H1 (cell line): ENCODE measurements around the gene LSM14B. TPM values are rescaled to one million over a fixed set of nuclear protein-coding genes. Genes with fewer than 3 reads are reported as not detected.

Experiments used
- CTCF ChIA-PET: fragments of 300-600 bp; sonication (Branson Sonifier 250); formaldehyde crosslinking; loops from one replicate; lab custom pipeline; 2021; ENCODE audit not compliant: partially characterized antibody; lab: Charles Lee
- POLR2A ChIA-PET: fragments of 300-600 bp; sonication (Branson Sonifier 250); formaldehyde crosslinking; loops from one replicate; lab custom pipeline; 2021; ENCODE audit warnings: inconsistent platforms; ENCODE audit not compliant: partially characterized antibody; lab: Charles Lee
- DNase-seq, 2 experiments: peaks; one replicate each; pipeline versions ENCODE4 v3.0.0 to v3.0.0-alpha.2; 2010 to 2022; ENCODE audit warnings: low spot score in 2 of 2, low read depth in 1 of 2, mixed read lengths in 1 of 2
- FAIRE-seq: peaks from 2 replicates; lab custom pipeline; 2011; peaks lifted over from hg19 to GRCh38; lab: Jason Lieb, UNC
- H2AFZ ChIP-seq: 2 replicates; pipeline ENCODE4 v1.8.1; 2012; ENCODE audit warnings: low read length, inconsistent platforms
- H2AK5ac ChIP-seq: 2 replicates; pipeline ENCODE4 v1.6.1; 2013; ENCODE audit warnings: low read depth, low read length
- H2BK120ac ChIP-seq: replicated peaks from 2 replicates; pipeline ENCODE3; 2013; ENCODE audit warnings: low read depth, low read length, inconsistent platforms
- H2BK12ac ChIP-seq: 2 replicates; pipeline ENCODE4 v1.6.1; 2013; ENCODE audit warnings: low read depth, low read length
- H2BK15ac ChIP-seq: 2 replicates; pipeline ENCODE4 v1.6.1; 2013; ENCODE audit warnings: low read length
- H2BK20ac ChIP-seq: 2 replicates; pipeline ENCODE4 v1.6.1; 2013; ENCODE audit warnings: low read length
- H2BK5ac ChIP-seq: 2 replicates; pipeline ENCODE4 v1.6.1; 2013; ENCODE audit warnings: low read depth, low read length
- H3K14ac ChIP-seq: 2 replicates; pipeline ENCODE4 v1.6.1; 2013; ENCODE audit warnings: inconsistent platforms; ENCODE audit not compliant: insufficient read length
- H3K18ac ChIP-seq: 2 replicates; pipeline ENCODE4 v1.6.1; 2013; ENCODE audit warnings: low read length; ENCODE audit errors: extremely low read depth
- H3K23ac ChIP-seq: 2 replicates; pipeline ENCODE4 v1.6.1; 2013; ENCODE audit warnings: inconsistent platforms; ENCODE audit not compliant: insufficient read length
- H3K23me2 ChIP-seq: 2 replicates; pipeline ENCODE4 v1.6.1; 2013; ENCODE audit warnings: low read depth, low read length
- H3K27ac ChIP-seq: 2 replicates; pipeline ENCODE4 v1.6.1; 2011; ENCODE audit warnings: low read depth, low read length, inconsistent platforms
- H3K27me3 ChIP-seq, 4 experiments: replicated peaks in 1 of 4; 1 replicate in 1 of 4; 2 replicates in 3 of 4; pipeline versions ENCODE4 v1.6.1 to v1.8.1; 2011 to 2013; ENCODE audit warnings: low read length in 3 of 4, mild to moderate bottlenecking in 3 of 4, inconsistent platforms in 2 of 4, mixed read lengths in 2 of 4, moderate library complexity in 1 of 4; ENCODE audit not compliant: control insufficient read depth in 3 of 4, insufficient read depth in 3 of 4; ENCODE audit errors: extremely low read depth in 1 of 4
- H3K36me3 ChIP-seq, 4 experiments: 2 replicates each; pipeline versions ENCODE4 v1.6.1 to v1.8.1; 2011 to 2013; ENCODE audit warnings: mild to moderate bottlenecking in 4 of 4, low read length in 3 of 4, moderate library complexity in 2 of 4, control low read depth in 1 of 4, inconsistent platforms in 1 of 4; ENCODE audit not compliant: insufficient read depth in 4 of 4, control insufficient read depth in 2 of 4
- H3K4ac ChIP-seq: replicated peaks from 2 replicates; pipeline ENCODE3; 2013; ENCODE audit warnings: low read length, low read depth, mixed read lengths, inconsistent platforms; ENCODE audit not compliant: insufficient read length
- H3K4me1 ChIP-seq, 4 experiments: replicated peaks in 1 of 4; 1 replicate in 1 of 4; 2 replicates in 3 of 4; pipeline versions ENCODE4 v1.6.1 to v1.8.1; 2011 to 2013; ENCODE audit warnings: low read length in 3 of 4, inconsistent platforms in 2 of 4, mixed read lengths in 1 of 4; ENCODE audit not compliant: insufficient read depth in 4 of 4, control insufficient read depth in 3 of 4
- H3K4me2 ChIP-seq, 2 experiments: 2 replicates each; pipeline versions ENCODE4 v1.6.1 to v1.8.1; 2011 to 2013; ENCODE audit warnings: low read depth in 2 of 2, low read length in 2 of 2, control low read depth in 1 of 2, inconsistent platforms in 1 of 2, mild to moderate bottlenecking in 1 of 2; ENCODE audit not compliant: insufficient read depth in 1 of 2
- H3K4me3 ChIP-seq, 4 experiments: fragments of 200-600, 300-600 bp in 1 of 4; sonication (generic), shearing (Covaris generic), sonication (Bioruptor Twin) in 1 of 4; 2 replicates each; pipeline versions ENCODE4 v1.5.1 to v1.8.1; 2011 to 2016; ENCODE audit warnings: low read length in 4 of 4, low read depth in 3 of 4, control low read depth in 2 of 4, inconsistent platforms in 2 of 4, mild to moderate bottlenecking in 2 of 4, mixed read lengths in 1 of 4, moderate library complexity in 1 of 4; ENCODE audit not compliant: insufficient read depth in 2 of 4; ENCODE audit errors: extremely low read depth in 1 of 4
- H3K56ac ChIP-seq: replicated peaks from 2 replicates; pipeline ENCODE3; 2013; ENCODE audit warnings: low read depth, mild to moderate bottlenecking, mixed read lengths, low read length, inconsistent platforms; ENCODE audit not compliant: insufficient read length
- H3K79me1 ChIP-seq: 2 replicates; pipeline ENCODE4 v1.6.1; 2013; ENCODE audit warnings: low read depth, low read length, control low read depth
- H3K79me2 ChIP-seq, 2 experiments: 2 replicates each; pipeline versions ENCODE4 v1.6.1 to v1.8.1; 2012 to 2013; ENCODE audit warnings: low read length in 2 of 2, mild to moderate bottlenecking in 2 of 2, inconsistent platforms in 1 of 2; ENCODE audit not compliant: insufficient read depth in 2 of 2, control insufficient read depth in 1 of 2
- H3K9ac ChIP-seq, 4 experiments: replicated peaks in 1 of 4; 1 replicate in 1 of 4; 2 replicates in 3 of 4; pipeline versions ENCODE4 v1.6.1 to v1.8.1; 2011 to 2013; ENCODE audit warnings: low read depth in 3 of 4, low read length in 3 of 4, control low read depth in 2 of 4, mild to moderate bottlenecking in 2 of 4, moderate library complexity in 2 of 4, inconsistent platforms in 1 of 4; ENCODE audit errors: extremely low read depth in 1 of 4
- H3K9me3 ChIP-seq, 2 experiments: 2 replicates each; pipeline versions ENCODE4 v1.6.1 to v1.8.1; 2012 to 2013; ENCODE audit warnings: mild to moderate bottlenecking in 2 of 2, moderate library complexity in 2 of 2, control low read depth in 1 of 2, inconsistent platforms in 1 of 2, low read depth in 1 of 2, low read length in 1 of 2, mixed read lengths in 1 of 2; ENCODE audit not compliant: insufficient read depth in 2 of 2
- H4K20me1 ChIP-seq, 2 experiments: replicated peaks in 1 of 2; 2 replicates each; pipeline versions ENCODE3 to v1.8.1; 2011 to 2013; ENCODE audit warnings: inconsistent platforms in 2 of 2, low read length in 2 of 2, mild to moderate bottlenecking in 1 of 2; ENCODE audit not compliant: insufficient read depth in 2 of 2, control insufficient read depth in 1 of 2
- H4K5ac ChIP-seq: 2 replicates; pipeline ENCODE4 v1.6.1; 2013; ENCODE audit warnings: low read length, low read depth, mixed read lengths, inconsistent platforms; ENCODE audit not compliant: insufficient read length
- H4K8ac ChIP-seq: 2 replicates; pipeline ENCODE4 v1.8.0; 2013; ENCODE audit warnings: mild to moderate bottlenecking, moderate library complexity, low read length, inconsistent platforms; ENCODE audit not compliant: insufficient read depth; ENCODE audit errors: extremely low read depth
- H4K91ac ChIP-seq: replicated peaks from 2 replicates; pipeline ENCODE3; 2013; ENCODE audit warnings: low read length, mixed read lengths, inconsistent platforms; ENCODE audit not compliant: insufficient read length
- CEBPB ChIP-seq: IDR thresholded peaks from 2 replicates; pipeline ENCODE4 v1.6.1; 2012; ENCODE audit warnings: low read depth, low read length
- CHD1 ChIP-seq: IDR thresholded peaks from 2 replicates; pipeline ENCODE4 v1.6.1; 2012; ENCODE audit warnings: low read depth, low read length, improper control_type of control experiment
- HDAC2 ChIP-seq, 2 experiments: fragments of 300-600 bp in 1 of 2; sonication (generic) in 1 of 2; IDR thresholded peaks; 2 replicates each; pipeline ENCODE4 v1.6.1; 2011 to 2012; ENCODE audit warnings: low read depth in 2 of 2, low read length in 2 of 2, mild to moderate bottlenecking in 2 of 2, moderate library complexity in 2 of 2, borderline replicate concordance in 1 of 2, inconsistent platforms in 1 of 2
- RAD21 ChIP-seq, 2 experiments: IDR thresholded peaks in 1 of 2; conservative IDR thresholded peaks in 1 of 2; 2 replicates each; pipeline ENCODE4 v1.6.1; 2011; ENCODE audit warnings: low read depth in 2 of 2, low read length in 2 of 2, improper control_type of control experiment in 1 of 2, inconsistent platforms in 1 of 2, mild to moderate bottlenecking in 1 of 2, moderate library complexity in 1 of 2
- RFX5 ChIP-seq: IDR thresholded peaks from 2 replicates; pipeline ENCODE4 v1.6.1; 2011; ENCODE audit warnings: low read depth, low read length, improper control_type of control experiment, borderline replicate concordance
- SIN3A ChIP-seq, 2 experiments: IDR thresholded peaks in 1 of 2; conservative IDR thresholded peaks in 1 of 2; 2 replicates each; pipeline ENCODE4 v1.6.1; 2011 to 2012; ENCODE audit warnings: low read length in 2 of 2, improper control_type of control experiment in 1 of 2, low read depth in 1 of 2, mild to moderate bottlenecking in 1 of 2
- SP1 ChIP-seq: IDR thresholded peaks from 2 replicates; pipeline ENCODE4 v1.6.1; 2011; ENCODE audit warnings: low read depth, low read length
- SP2 ChIP-seq: IDR thresholded peaks from 2 replicates; pipeline ENCODE4 v1.6.1; 2012; ENCODE audit warnings: mild to moderate bottlenecking, low read length, inconsistent platforms
- TAF1 ChIP-seq: IDR thresholded peaks from 2 replicates; pipeline ENCODE4 v1.6.1; 2011; ENCODE audit warnings: mild to moderate bottlenecking, low read depth, low read length
- WGBS, 2 experiments: shearing (Covaris generic) in 1 of 2; methylation state at CpG; one replicate each; pipeline versions ENCODE4 v1.1.6 to v1.1.7; 2013 to 2015; ENCODE audit warnings: low lambda C conversion rate in 2 of 2, mixed read lengths in 2 of 2, inconsistent platforms in 1 of 2, low coverage in 1 of 2, missing lambda C conversion rate in 1 of 2; ENCODE audit not compliant: insufficient replicate concordance in 2 of 2, insufficient coverage in 1 of 2, insufficient read length in 1 of 2; ENCODE audit errors: extremely low coverage in 1 of 2, missing lambda C conversion rate in 1 of 2; 5-methylcytosine and 5-hydroxymethylcytosine counted together
- polyA plus RNA-seq, 7 experiments: library from polyadenylated mRNA; depleted of rRNA in 3 of 7; stranded (reverse) in 5 of 7; unstranded in 2 of 7; fragments of >200 nt in 5 of 7; fragments of 200-250 nt in 2 of 7; gene quantifications; 1 replicate in 5 of 7; 2 replicates in 1 of 7; 4 replicates in 1 of 7; pipeline versions ENCODE4 v1.2.1 to v1.2.3, GENCODE V29; 2011 to 2013; ENCODE audit warnings: missing spikeins in 2 of 7, mixed read lengths in 2 of 7
- total RNA-seq: library from RNA; stranded (reverse); fragmentation: NEBNext Ultra II Directional; extraction: Animal tissue kit (Norgen Biotek cat#: 25700); gene quantifications from 2 replicates; pipeline ENCODE4 v1.2.1, GENCODE V29; 2021

The LSM14B gene
- total and polyA plus RNA-seq, 2 of the 8 experiments (the other 6 are each of a cell fraction or from before 2014, with no cell fraction given) = 58.3 to 65.6 TPM

- Histone ChIP-seq H4K5ac (no peak overlapping the region), H2BK12ac (no peak overlapping the region), H2BK15ac (no peak overlapping the region), H3K4me1 (peaks cover 0 to 8% (median 2%) of the 10 kb centered on the region in 4 experiments; a peak in 3 of 7 replicates), H3K23me2 (no peaks in the 10 kb centered on the region; the same call in 1 of the 2 replicates), H3K23ac (no peak overlapping the region), H3K27ac (0 out of 2 replicates have a peak overlapping the region, but pooled peaks have one; percentile 33), H3K27me3 (no peaks in the 10 kb centered on the region), H2AFZ (no peak overlapping the region), H3K18ac (no peak overlapping the region), H2AK5ac (no peak overlapping the region), H3K4me2 (no peak overlapping the region), H3K79me2 (peaks cover 20 to 44% of the 10 kb centered on the region in 2 experiments), H3K79me1 (peaks cover 4% of the 10 kb centered on the region), H3K9me3 (no peaks in the 10 kb centered on the region), H3K9ac (no peak overlapping the region), H2BK5ac (no peak overlapping the region), H2BK20ac (no peak overlapping the region), H4K8ac (no peak overlapping the region), H3K4ac (no peak overlapping the region), H3K4me3 (no peak overlapping the region), H4K91ac (no peak overlapping the region), H3K14ac (no peak overlapping the region), H3K36me3 (peaks cover 43 to 73% (median 58%) of the 10 kb centered on the region in 4 experiments), H3K56ac (no peak overlapping the region), H4K20me1 (peaks cover 23 to 57% of the 10 kb centered on the region in 2 experiments), H2BK120ac (no peak overlapping the region)
- ChIA-PET CTCF (interaction anchor here (0.6 to 5.3 kb wide), 12 partner anchors 9 to 138 kb away, joined by 3 to 57 read pairs (median 3); no protein-coding TSS in a partner anchor), POLR2A (interaction anchor here (0.6 to 5.6 kb wide), 9 partner anchors 11 to 1566 kb away, joined by 3 to 62 read pairs (median 4); no protein-coding TSS in a partner anchor)
- FAIRE-seq (no peak), DNase-seq (no peak)
- WGBS, 2 experiments = 83% methylated on average over 11 of the region's 11 CpGs; no CpG with 5 or more reads in 1 of the 2 experiments
- no peak for TF ChIP-seq SP1
- no peak for TF ChIP-seq SP2
- no peak for TF ChIP-seq SIN3A (conservative IDR thresholded peaks at IDR 0.05 in 1 of 2, IDR thresholded peaks at IDR 0.05 in 1 of 2; ENCODE audit: low read depth in 1 of 2, low read length in 2 of 2)
- no peak for TF ChIP-seq CHD1
- TF ChIP-seq TAF1 = no peak
- TF ChIP-seq RAD21 (IDR thresholded peaks at IDR 0.05 in 1 of 2, conservative IDR thresholded peaks at IDR 0.05 in 1 of 2; ENCODE audit: low read depth in 2 of 2, low read length in 2 of 2) = no peak
- no peak for TF ChIP-seq CEBPB
- TF ChIP-seq RFX5 = no peak
- TF ChIP-seq HDAC2 (IDR thresholded peaks at IDR 0.05; ENCODE audit: borderline replicate concordance in 1 of 2, low read depth in 2 of 2, low read length in 2 of 2) = no peak
These were observed 15.9 kb downstream of the LSM14B start for GRCh38 chr20:62138204-62138543.
